Central memory CD4-positive, alpha-beta T cell (primary cell): ENCODE results near the gene FAM193B.

ENCODE experiments used
- DNase-seq: peaks from one replicate; pipeline ENCODE4 v3.0.0; 2022
- total RNA-seq, 3 experiments: gene quantifications; one replicate each; lab custom pipeline; 2026; lab: John Stamatoyannopoulos, UW

The FAM193B gene
- 40.9 to 169 (median 101) reads per million in 3 experiments for total RNA-seq

- DNase-seq: peak; percentile 94
Observed at GRCh38 chr5:177554474-177555111, at the start of gene FAM193B. TSS of gene FAM193B (minus strand) at chr5:177554563. CDS start at chr5:177554458, 105 bp downstream.

DNA sequence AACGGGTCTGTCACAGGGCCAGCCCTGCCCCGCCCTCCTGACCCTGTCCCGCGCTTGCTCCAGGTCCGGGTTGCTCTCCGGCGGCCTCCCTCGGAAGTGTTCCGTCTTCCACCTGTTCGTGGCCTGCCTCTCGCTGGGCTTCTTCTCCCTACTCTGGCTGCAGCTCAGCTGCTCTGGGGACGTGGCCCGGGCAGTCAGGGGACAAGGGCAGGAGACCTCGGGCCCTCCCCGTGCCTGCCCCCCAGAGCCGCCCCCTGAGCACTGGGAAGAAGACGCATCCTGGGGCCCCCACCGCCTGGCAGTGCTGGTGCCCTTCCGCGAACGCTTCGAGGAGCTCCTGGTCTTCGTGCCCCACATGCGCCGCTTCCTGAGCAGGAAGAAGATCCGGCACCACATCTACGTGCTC is 49.8 kb upstream of the FAM193B start:
- DNase-seq: no peak

DNA sequence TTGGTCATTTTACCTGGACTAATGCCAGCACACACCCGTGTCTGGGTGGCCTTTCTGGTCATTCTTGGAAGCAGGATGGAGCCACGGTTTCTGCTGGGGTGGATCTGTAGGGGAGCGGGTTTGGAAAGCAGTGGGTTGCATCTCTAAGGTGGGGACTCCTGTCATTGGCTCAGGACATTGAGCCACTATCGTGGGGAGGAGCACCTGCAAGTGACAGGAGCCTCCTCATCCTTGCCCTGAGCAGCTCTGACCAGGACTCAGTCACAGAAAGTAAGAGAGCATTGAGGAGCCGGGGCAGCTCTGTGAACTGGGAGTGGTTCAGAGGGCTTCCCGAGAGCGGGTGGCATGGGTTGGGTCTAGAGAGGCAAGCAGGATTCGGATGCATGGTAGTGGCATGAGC is 49.3 kb upstream of the FAM193B start:
- DNase-seq: no peak

GRCh38 chr5:177602458-177602830 is 48.1 kb upstream of the FAM193B start:
- DNase-seq: no peak

DNA sequence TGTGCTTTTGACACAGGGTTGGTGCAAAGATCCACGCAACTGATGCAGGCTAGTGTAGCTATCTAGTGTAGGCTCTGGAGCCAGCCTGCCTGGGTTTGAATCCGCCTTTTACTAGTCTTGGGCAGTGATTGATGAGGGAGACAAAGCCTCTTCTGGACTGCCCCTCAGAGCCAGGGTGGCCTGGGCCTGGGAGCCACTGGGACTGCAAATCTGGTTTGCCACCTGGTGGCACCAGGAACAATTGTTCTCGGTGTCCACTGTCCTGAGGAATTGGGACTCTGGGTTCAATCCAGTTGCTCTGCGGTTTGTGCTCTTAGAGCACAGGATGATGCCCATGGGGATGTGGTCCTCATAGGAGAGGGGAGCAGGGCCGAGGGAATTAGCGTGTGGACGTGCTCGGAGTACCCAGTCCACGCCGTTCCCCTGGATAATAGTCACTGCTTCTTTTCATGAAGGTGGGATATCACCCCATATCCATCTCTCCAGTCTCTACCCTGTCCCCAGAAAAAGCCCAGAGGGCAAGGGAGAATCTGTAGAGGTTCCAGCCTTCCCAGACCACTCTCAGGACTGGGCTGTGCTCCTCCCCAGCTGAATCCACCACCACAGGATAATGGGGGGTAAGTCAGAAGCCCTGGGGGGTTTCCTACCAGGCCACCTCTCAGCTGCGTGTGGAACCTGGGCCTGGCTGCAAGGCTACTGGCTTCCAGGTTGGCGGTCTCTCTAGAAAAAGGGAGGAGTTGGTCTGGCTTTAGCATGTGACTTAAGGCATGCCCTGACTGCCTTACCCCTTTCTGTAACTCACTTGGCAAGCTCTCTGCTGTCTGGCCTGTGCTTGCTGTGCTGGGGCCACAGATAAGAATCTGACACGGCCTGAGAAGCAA is 47.5 kb upstream of the FAM193B start:
- no peak for DNase-seq

GRCh38 chr5:177601126-177601525 is 46.8 kb upstream of the FAM193B start:
- DNase-seq: no peak

GRCh38 chr5:177600508-177601018 is 46.2 kb upstream of the FAM193B start:
- DNase-seq: no peak

DNA sequence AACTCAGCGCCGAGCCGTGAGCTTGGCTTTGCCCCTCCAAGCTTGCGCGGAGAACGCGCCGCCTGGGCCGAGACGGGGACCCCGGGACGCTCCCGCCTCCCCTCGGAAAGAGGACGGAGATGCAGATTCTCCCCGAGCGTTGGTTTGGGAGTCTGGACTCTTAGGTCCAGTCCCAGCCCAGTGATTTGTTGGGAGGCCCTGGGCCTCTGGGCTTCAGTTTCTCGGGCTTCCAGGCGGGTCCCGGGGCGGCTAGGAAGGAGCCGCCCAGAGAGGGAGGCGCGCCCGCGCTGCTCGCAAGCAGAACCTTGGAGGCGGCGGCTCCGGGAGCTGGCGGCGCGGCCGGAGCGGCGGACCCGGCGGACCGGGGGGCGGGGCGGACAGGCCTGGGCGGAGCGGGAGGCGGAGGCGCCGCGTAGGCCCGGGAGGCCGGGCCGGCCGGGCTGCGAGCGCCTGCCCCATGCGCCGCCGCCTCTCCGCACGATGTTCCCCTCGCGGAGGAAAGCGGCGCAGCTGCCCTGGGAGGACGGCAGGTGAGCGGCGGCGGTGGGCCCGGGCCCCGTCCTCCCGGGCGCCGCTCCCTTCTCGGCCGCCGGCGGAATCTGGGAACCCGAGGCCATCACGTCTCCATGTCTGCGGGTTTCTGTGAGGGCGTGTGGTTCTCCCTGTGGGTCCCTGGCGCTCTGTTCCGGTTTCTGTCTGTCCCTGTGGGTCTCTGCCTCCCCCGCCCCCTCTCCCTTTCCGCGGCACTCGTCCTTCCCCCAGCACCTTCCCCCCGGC is 45.6 kb upstream of the FAM193B start, which contains the start of gene B4GALT7:
Gene B4GALT7, plus strand, starts transcription at position 402 of the 777 bp plus-strand sequence. Its CDS starts 79 bp downstream, at position 481.
- peak; percentile 81 for DNase-seq

DNA sequence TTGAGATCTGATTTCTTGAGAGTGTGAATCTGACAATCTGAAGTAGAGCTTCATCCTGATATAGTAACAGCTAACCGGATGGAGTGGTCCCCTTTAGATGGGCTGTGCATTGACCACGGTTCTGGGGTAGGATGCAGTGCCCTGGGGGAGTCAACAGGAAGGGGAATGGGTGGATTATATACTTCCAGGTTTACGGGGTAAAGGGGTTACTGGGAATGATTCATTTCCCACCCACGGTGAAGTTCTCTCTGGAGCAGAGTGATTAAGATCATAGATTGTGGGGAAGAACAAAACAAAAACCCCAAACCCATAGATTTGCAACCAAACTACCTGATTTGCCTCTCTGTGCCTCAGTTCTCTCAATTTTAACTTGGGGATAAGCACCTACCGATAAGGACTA is 44.1 kb upstream of the FAM193B start:
- no peak for DNase-seq

DNA sequence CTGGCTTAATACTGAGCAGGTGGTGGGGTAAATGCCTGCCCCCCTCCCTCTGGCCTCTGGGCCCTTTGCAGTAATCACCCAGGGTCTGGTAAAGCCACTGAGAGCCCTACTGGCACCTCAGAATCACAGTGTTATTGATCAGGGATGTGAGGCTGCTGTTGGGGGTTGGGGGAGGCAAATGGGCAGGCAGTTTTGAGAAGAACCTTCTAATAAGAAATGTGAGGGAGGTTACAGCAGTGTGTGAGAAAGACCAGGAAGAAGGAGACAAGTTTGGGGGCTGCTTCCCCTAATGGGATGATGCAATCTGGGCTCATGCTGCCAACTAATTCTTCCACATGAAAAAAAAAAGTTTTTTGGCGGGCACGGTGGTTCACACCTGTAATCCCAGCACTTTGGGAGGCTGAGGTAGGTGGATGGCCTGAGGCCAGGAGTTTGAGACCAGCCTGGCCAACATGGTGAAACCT is 42.4 kb upstream of the FAM193B start:
- DNase-seq: no peak

- no peak for DNase-seq
Observed at GRCh38 chr5:177595991-177596774, 41.8 kb upstream of the FAM193B start.

DNA sequence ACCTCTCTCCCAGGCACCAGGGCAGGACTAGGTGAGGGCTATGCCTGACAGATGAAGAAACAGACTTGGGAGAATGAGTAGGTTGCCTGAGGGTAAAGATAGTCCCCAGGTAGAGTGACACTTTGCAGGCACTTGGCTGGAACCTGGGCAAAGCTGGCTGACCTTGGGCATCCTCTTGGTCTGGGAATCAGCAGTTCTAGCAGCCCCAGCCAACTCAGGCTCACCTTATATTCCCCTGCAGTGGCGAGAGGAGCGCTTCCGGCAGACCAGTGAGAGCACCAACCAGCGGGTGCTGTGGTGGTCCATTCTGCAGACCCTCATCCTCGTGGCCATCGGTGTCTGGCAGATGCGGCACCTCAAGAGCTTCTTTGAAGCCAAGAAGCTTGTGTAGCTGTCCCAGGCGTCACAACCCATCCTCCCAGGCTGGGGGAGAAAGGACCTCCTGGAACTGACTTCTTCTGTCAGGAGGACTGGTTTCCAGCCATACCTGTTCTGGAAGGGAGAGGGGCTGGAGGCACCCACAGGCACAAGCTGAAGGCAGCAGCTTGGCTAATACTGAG is 40.7 kb upstream of the FAM193B start:
- DNase-seq: no peak

DNA sequence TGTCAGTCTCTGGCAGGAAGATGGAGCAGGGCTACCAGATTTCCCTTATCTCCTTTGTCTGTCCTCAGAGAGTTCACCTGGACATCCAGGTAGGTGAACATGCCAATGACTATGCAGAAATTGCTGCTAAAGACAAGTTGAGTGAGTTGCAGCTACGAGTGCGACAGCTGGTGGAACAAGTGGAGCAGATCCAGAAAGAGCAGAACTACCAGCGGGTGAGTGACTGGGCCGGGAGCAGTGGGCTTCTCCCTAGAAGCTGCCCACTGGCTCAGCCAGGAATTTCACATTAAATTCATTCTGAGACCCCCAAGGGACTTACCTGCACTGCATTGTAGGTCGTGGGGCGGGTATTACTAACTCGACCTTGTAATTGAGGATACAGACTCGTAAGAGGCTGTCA is 39.7 kb upstream of the FAM193B start:
- DNase-seq: no peak

GRCh38 chr5:177593511-177593910 is 39.1 kb upstream of the FAM193B start:
- no peak for DNase-seq

GRCh38 chr5:177592905-177593304 is 38.5 kb upstream of the FAM193B start:
- no peak for DNase-seq

DNA sequence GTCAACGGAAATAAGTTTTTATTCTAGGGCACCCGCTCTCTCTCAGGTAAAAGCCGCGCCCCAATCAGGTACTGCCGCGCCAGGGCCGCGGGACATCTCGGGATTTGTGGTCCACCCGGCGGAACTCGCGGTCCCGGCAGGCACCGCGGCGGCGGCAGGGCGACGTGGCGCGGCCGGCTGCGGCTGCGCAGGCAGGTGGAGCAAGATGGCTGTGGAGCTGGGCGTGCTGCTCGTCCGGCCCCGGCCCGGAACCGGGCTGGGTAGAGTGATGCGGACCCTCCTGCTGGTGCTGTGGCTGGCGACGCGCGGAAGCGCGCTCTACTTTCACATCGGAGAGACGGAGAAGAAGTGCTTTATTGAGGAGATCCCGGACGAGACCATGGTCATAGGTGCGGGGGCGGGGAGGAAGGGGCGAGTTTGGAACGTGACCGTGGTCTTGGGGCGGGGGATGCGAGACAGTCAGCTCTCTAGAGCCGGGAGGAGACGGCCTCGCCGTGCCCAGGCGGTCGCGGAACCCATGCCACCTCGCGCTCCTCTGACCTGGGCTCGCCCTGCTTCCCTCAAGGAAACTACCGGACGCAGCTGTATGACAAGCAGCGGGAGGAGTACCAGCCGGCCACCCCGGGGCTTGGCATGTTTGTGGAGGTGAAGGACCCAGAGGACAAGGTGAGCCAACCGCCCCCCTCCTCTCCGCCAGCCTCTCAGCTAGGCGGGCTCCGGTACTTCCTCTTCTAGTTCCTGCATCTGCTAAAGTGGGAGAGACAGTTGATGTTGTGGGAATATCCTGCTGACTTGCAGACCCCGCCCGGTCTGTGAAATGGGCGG is 37.9 kb upstream of the FAM193B start, which contains the start of gene TMED9:
Gene TMED9, plus strand, starts transcription at position 194 of the 825 bp plus-strand sequence. Its CDS starts 12 bp downstream, at position 206.
- DNase-seq: peak; percentile 89

DNA sequence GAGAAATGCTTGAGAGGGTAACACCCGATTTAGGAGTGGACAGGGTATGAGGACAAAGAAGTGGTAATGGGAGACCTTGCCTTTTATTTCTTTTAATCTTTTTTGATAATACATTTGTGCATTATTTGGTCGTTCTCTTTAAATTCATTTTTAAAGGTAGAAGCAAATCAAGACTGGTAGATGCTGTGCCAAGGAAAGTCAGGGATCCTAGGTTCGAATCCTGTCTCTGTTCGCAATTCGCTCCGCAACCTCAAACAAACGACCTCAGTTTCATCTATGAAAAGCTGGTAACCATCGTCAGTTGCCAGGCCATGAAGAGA is 37.3 kb upstream of the FAM193B start:
- DNase-seq: no peak

- no peak for DNase-seq
Observed at GRCh38 chr5:177590406-177590805, 36.0 kb upstream of the FAM193B start.

- DNase-seq: no peak
Observed at GRCh38 chr5:177588413-177588909, 34.1 kb upstream of the FAM193B start.

GRCh38 chr5:177578316-177578715 is 24.0 kb upstream of the FAM193B start:
- no peak for DNase-seq

DNA sequence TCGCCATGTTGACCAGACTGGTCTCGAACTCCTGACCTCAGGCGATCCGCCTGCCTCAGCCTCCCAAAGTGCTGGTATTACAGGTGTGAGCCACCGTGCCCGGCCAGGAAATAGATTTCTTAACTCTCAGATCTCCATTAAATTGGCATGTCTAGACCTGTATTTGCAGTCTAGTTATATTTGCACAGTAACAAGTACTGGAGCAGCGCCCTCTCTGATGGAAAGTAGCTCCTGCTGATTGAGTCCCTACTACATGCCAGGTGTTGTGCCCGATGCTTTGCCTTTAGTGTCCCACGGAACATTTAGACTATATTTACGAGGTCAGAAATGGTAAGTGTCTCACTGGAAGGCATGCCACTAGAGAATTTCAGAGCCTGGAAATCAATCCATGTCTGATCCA is 21.8 kb upstream of the FAM193B start:
- no peak for DNase-seq
